ENCODE results near the gene SLC30A2. TPM values are rescaled to one million over a fixed set of nuclear protein-coding genes. Genes with fewer than 3 reads are reported as not detected.
A peak's percentile ranks its signal among the peaks of the same experiment; 100 is the strongest.

Gene SLC30A2
- total and polyA plus RNA-seq, 9 of the 15 experiments (the other 6 are each of a cell fraction or from before 2014, with no cell fraction given), result 0.01 to 0.18 (median 0.06) TPM; not detected in 3

GRCh38 chr1:26035203-26035958 is 10.5 kb downstream of the SLC30A2 start (continued):
- TF ChIP-seq ZNF609 (CRISPR knock-in tag; IDR thresholded peaks at IDR 0.05; ENCODE audit: borderline replicate concordance), result no peak
- no peak for TF ChIP-seq RFX5 (IDR thresholded peaks at IDR 0.05; ENCODE audit: low read depth, low read length)
- TF ChIP-seq MEF2D (tag; conservative IDR thresholded peaks at IDR 0.05; ENCODE audit: low read depth), result no peak
- TF ChIP-seq POLR3G (IDR thresholded peaks at IDR 0.05; ENCODE audit: extremely low read depth, insufficient read length, insufficient replicate concordance), result no peak
- peak; percentile 63 to 78; a peak in 3 of 4 replicates for TF ChIP-seq MNT (conservative IDR thresholded peaks at IDR 0.05)
- TF ChIP-seq NCOA6 (IDR thresholded peaks at IDR 0.05), result no peak
- no peak for TF ChIP-seq DMBX1 (CRISPR knock-in tag; IDR thresholded peaks at IDR 0.05; ENCODE audit: borderline replicate concordance)
- no peak for TF ChIP-seq TFAM (CRISPR knock-in tag; conservative IDR thresholded peaks at IDR 0.05)
- no peak for TF ChIP-seq ZNF133 (CRISPR knock-in tag; IDR thresholded peaks at IDR 0.05)
- peak; percentile 85 for TF ChIP-seq CREM (IDR thresholded peaks at IDR 0.05; ENCODE audit: low read depth)
- no peak for TF ChIP-seq PHTF2 (CRISPR knock-in tag; IDR thresholded peaks at IDR 0.05)
- no peak; the same call in 1 of the 2 replicates for TF ChIP-seq PREB (CRISPR knock-in tag; IDR thresholded peaks at IDR 0.05)
- TF ChIP-seq CSDE1 (IDR thresholded peaks at IDR 0.05), result peak in 1 of 2 experiments; percentile 98; a peak in 2 of 4 replicates
- TF ChIP-seq KHSRP (IDR thresholded peaks at IDR 0.05), result no peak
- peak; percentile 96 for TF ChIP-seq L3MBTL2 (IDR thresholded peaks at IDR 0.05)
- TF ChIP-seq POU5F1 (IDR thresholded peaks at IDR 0.05; ENCODE audit: borderline replicate concordance, low read depth, low read length, partially characterized antibody), result no peak
